ENCODE results near the gene HTR1B.

DNA sequence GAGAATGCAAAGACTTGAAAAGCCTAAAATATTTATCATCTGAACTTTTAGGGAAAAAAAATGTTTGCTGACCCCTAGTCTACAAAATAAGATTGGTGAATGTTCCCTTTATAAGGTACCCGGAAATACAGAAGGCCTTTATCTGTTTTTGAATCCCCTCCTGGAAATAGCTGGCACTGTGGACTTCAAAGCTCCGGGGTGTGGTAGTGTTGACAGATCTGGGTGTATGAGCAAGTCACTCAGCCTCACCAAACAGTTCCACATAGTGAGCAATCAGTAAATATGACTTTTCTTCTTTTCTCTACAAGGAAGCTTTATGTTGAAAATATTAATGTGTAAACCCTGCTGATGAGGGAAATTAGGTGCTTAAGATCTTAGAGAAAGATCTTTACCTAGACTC lies 29.2 kb upstream of the HTR1B start:
- no peak for TF ChIP-seq MXI1 (conservative IDR thresholded peaks at IDR 0.05; ENCODE audit: poor library complexity, severe bottlenecking)
- TF ChIP-seq, protein P1, sequence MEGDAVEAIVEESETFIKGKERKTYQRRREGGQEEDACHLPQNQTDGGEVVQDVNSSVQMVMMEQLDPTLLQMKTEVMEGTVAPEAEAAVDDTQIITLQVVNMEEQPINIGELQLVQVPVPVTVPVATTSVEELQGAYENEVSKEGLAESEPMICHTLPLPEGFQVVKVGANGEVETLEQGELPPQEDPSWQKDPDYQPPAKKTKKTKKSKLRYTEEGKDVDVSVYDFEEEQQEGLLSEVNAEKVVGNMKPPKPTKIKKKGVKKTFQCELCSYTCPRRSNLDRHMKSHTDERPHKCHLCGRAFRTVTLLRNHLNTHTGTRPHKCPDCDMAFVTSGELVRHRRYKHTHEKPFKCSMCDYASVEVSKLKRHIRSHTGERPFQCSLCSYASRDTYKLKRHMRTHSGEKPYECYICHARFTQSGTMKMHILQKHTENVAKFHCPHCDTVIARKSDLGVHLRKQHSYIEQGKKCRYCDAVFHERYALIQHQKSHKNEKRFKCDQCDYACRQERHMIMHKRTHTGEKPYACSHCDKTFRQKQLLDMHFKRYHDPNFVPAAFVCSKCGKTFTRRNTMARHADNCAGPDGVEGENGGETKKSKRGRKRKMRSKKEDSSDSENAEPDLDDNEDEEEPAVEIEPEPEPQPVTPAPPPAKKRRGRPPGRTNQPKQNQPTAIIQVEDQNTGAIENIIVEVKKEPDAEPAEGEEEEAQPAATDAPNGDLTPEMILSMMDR (IDR thresholded peaks at IDR 0.05; ENCODE audit: poor library complexity, severe bottlenecking): no peak
- no peak for TF ChIP-seq POLR2AphosphoS5 (IDR thresholded peaks at IDR 0.05)
- TF ChIP-seq RAD21 (conservative IDR thresholded peaks at IDR 0.05): no peak
